Measurements from ENCODE around the gene ZBTB7B. TPM values are rescaled to one million over a fixed set of nuclear protein-coding genes. Genes with fewer than 3 reads are reported as not detected.

ZBTB7B gene
- total and polyA plus RNA-seq, 9 of the 15 experiments (the other 6 are each of a cell fraction or from before 2014, with no cell fraction given), result 0.04 to 46.5 (median 15.2) TPM

DNA sequence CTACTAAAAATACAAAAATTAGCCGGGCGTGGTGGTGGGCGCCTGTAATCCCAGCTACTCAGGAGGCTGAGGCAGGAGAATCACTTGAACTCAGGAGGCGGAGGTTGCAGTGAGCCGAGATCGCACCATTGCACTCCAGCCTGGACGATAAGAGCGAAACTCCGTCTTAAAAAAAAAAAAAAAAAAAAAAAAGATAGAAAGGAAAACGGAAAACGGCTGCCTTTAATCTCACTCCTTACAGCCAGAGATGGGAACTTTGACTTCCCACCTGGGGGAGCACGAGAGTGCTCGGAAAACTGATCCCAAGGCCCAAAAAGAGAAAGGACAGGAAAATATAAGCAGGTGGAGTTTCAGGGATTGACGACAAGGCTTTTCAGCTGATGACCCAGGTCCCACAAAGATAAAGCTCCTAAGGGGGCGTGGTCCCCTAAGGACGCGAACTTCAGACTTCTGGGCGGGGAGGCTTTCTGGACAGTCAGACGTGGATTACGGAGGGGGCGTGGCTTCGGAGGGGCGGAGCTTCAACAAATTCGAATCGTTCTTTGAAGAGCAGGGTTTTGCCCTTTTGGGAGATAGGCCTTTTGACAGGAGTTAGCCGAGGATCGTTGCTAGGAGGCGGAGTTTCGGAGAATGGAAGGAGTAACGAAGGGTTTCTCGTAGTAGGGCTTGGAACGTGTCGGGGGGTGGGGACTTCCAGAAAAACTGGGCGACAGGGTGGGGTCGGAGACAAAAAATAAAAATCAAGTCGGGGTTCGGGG lies 29.1 kb upstream of the ZBTB7B start (continued):
- TF ChIP-seq, protein P1, sequence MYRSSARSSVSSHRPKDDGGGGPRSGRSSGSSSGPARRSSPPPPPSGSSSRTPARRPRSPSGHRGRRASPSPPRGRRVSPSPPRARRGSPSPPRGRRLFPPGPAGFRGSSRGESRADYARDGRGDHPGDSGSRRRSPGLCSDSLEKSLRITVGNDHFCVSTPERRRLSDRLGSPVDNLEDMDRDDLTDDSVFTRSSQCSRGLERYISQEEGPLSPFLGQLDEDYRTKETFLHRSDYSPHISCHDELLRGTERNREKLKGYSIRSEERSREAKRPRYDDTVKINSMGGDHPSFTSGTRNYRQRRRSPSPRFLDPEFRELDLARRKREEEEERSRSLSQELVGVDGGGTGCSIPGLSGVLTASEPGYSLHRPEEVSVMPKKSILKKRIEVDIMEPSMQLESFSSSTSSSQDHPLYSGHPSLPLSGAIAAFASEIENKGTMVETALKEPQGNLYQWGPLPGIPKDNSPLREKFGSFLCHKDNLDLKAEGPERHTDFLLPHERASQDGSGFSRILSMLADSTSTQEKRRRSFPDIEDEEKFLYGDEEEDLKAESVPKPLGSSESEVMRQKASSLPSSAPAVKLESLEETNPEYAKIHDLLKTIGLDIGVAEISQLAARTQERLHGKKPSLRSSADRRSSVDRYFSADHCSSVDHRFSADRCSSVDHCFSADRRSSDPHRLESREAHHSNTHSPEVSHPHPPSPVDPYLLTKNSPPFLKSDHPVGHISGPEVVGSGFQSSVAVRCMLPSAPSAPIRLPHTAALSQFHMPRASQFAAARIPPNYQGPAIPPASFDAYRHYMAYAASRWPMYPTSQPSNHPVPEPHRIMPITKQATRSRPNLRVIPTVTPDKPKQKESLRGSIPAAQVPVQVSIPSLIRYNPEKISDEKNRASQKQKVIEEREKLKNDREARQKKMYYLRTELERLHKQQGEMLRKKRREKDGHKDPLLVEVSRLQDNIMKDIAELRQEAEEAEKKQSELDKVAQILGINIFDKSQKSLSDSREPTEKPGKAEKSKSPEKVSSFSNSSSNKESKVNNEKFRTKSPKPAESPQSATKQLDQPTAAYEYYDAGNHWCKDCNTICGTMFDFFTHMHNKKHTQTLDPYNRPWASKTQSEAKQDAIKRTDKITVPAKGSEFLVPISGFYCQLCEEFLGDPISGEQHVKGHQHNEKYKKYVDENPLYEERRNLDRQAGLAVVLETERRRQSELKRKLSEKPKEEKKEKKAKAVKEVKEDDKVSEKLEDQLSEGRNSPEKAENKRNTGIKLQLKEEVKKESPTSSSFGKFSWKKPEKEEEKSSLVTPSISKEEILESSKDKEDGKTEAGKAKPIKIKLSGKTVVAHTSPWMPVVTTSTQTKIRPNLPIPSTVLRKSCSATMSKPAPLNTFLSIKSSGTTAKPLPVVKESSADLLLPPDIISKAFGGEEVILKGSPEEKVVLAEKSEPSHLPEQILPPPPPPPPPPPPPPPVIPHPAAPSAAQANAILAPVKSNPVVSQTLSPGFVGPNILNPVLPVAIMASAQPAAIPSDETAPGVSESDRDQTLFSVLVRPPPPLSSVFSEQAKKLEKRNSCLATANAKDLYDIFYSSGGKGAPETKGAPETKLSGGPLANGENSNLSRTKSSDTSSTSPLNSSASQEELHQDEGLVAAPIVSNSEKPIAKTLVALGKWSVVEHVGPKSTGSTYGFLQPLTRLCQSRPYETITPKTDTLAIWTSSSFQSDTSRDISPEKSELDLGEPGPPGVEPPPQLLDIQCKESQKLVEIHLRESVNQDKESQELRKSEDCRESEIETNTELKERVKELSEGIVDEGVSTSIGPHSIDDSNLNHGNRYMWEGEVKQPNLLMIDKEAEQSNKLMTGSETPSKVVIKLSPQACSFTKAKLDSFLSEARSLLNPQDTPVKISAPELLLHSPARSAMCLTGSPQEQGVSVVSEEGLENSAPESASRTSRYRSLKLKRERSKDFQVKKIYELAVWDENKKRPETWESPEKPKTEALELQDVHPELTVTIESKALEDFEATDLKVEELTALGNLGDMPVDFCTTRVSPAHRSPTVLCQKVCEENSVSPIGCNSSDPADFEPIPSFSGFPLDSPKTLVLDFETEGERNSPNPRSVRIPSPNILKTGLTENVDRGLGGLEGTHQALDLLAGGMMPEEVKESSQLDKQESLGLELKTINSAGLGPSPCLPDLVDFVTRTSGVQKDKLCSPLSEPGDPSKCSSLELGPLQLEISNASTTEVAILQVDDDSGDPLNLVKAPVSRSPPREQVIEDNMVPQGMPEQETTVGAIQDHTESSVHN (IDR thresholded peaks at IDR 0.05; ENCODE audit: borderline replicate concordance in 1 of 2, low read depth in 1 of 2), result peak in 1 of 2 experiments; percentile 56; a peak in 1 of 4 replicates
- TF ChIP-seq, protein P2, sequence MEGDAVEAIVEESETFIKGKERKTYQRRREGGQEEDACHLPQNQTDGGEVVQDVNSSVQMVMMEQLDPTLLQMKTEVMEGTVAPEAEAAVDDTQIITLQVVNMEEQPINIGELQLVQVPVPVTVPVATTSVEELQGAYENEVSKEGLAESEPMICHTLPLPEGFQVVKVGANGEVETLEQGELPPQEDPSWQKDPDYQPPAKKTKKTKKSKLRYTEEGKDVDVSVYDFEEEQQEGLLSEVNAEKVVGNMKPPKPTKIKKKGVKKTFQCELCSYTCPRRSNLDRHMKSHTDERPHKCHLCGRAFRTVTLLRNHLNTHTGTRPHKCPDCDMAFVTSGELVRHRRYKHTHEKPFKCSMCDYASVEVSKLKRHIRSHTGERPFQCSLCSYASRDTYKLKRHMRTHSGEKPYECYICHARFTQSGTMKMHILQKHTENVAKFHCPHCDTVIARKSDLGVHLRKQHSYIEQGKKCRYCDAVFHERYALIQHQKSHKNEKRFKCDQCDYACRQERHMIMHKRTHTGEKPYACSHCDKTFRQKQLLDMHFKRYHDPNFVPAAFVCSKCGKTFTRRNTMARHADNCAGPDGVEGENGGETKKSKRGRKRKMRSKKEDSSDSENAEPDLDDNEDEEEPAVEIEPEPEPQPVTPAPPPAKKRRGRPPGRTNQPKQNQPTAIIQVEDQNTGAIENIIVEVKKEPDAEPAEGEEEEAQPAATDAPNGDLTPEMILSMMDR (IDR thresholded peaks at IDR 0.05 in 2 of 3, conservative IDR thresholded peaks at IDR 0.05 in 1 of 3; ENCODE audit: insufficient read depth in 2 of 3, low read depth in 1 of 3, low read length in 3 of 3), result peak in 1 of 3 experiments; percentile 15; a peak in 1 of 6 replicates
- TF ChIP-seq CREB1 (IDR thresholded peaks at IDR 0.05), result peak; percentile 66
- no peak for TF ChIP-seq CREB1 (CRISPR knock-in tag; IDR thresholded peaks at IDR 0.05)
- TF ChIP-seq CC2D1A (IDR thresholded peaks at IDR 0.05), result peak; percentile 48; the same call in 1 of the 2 replicates
- TF ChIP-seq OTX1 (CRISPR knock-in tag; IDR thresholded peaks at IDR 0.05), result peak; percentile 6; the same call in 1 of the 2 replicates
- TF ChIP-seq NBN (IDR thresholded peaks at IDR 0.05; ENCODE audit: low read depth), result peak; percentile 86
- peak; percentile 1; the same call in 1 of the 2 replicates for TF ChIP-seq ZNF316 (IDR thresholded peaks at IDR 0.05)
- peak in 1 of 2 experiments; percentile 25; a peak in 1 of 4 replicates for TF ChIP-seq SRF (CRISPR knock-in tag; IDR thresholded peaks at IDR 0.05)
- no peak for TF ChIP-seq ZNF311 (CRISPR knock-in tag; IDR thresholded peaks at IDR 0.05)
- TF ChIP-seq, protein P3, sequence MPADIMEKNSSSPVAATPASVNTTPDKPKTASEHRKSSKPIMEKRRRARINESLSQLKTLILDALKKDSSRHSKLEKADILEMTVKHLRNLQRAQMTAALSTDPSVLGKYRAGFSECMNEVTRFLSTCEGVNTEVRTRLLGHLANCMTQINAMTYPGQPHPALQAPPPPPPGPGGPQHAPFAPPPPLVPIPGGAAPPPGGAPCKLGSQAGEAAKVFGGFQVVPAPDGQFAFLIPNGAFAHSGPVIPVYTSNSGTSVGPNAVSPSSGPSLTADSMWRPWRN (IDR thresholded peaks at IDR 0.05; ENCODE audit: low read depth), result 0 out of 2 replicates have a peak, but pooled peaks have one; percentile 15
- TF ChIP-seq, protein P4, sequence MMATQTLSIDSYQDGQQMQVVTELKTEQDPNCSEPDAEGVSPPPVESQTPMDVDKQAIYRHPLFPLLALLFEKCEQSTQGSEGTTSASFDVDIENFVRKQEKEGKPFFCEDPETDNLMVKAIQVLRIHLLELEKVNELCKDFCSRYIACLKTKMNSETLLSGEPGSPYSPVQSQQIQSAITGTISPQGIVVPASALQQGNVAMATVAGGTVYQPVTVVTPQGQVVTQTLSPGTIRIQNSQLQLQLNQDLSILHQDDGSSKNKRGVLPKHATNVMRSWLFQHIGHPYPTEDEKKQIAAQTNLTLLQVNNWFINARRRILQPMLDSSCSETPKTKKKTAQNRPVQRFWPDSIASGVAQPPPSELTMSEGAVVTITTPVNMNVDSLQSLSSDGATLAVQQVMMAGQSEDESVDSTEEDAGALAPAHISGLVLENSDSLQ (IDR thresholded peaks at IDR 0.05), result peak; percentile 80
- TF ChIP-seq THRAP3 (IDR thresholded peaks at IDR 0.05; ENCODE audit: borderline replicate concordance), result peak; percentile 53; the same call in 1 of the 2 replicates
- TF ChIP-seq CREM (IDR thresholded peaks at IDR 0.05; ENCODE audit: low read depth), result peak; percentile 83
- no peak for TF ChIP-seq XRCC3 (IDR thresholded peaks at IDR 0.05)
- peak; percentile 54 for TF ChIP-seq BCOR (IDR thresholded peaks at IDR 0.05)

All from K562 (cell line).